ENCODE data around the gene IGSF23. TPM values are rescaled to one million over a fixed set of nuclear protein-coding genes. Genes with fewer than 3 reads are reported as not detected.

IGSF23 gene
- total RNA-seq, result not detected

GRCh38 chr19:44613295-44614178 is at the start of gene IGSF23:
TSS of gene IGSF23 (plus strand) at chr19:44613563. CDS start at chr19:44613646, 83 bp downstream.
- no peak for DNase-seq (ENCODE audit: low spot score)

DNA sequence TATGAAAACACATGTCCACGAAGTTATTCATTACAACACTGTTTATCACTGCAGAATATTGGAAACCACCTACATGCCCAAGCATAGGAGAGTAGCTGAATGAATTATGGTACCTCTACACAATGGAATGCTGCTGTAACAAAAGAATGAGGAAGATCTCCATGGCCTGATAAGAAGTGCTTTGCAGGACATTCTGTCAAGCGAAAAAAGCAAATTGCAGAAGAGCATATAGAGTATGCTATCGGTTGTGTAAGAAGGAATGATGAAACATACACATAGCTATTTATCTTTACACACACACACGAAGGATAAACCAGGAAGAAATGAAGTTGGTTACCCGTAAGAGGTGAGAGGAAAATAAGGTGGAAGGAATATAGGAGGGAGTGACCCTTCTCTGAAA is 46.4 kb upstream of the IGSF23 start:
- DNase-seq (ENCODE audit: low spot score), result no peak

DNA sequence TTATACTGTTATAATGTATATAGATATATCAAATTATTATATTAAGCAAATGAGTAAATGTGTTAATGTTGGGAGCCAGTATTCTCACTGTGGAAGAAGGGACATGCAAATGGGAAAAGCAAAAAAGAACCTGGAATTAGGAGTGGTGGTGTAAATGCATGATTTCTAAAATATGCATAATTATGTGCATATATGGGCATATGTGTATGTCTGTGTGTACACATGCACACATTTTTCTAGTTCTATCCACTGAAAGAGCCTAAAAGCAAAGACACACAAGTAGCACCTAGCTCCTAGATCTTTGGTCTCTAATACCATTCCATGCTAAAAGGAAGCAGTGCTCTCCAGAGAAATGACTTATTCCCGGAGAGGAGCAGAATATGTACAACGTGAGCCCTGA is 45.6 kb upstream of the IGSF23 start:
- DNase-seq (ENCODE audit: low spot score), result no peak

DNA sequence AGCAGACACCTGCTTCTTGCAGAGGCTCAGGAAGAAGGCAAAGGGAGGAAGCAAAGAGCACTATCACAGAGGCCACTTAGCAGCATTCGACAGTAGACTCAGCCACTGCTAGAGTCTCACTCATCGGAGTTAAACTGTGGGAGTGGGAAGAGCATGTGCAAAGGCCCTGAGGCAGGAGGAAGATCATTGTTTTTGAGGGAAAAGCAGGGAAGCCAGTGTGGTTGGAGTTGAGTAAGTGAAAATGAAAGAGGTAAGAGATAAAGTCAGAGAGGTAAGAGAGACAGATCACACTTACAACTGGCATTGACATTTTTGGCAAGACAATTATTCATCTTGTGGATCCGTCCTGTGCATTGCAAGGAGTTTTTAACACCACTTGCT is 42.8 kb upstream of the IGSF23 start:
- no peak for DNase-seq (ENCODE audit: low spot score)

GRCh38 chr19:44570984-44571684 is 42.2 kb upstream of the IGSF23 start:
- peak; percentile 79 for DNase-seq (ENCODE audit: low spot score)

DNA sequence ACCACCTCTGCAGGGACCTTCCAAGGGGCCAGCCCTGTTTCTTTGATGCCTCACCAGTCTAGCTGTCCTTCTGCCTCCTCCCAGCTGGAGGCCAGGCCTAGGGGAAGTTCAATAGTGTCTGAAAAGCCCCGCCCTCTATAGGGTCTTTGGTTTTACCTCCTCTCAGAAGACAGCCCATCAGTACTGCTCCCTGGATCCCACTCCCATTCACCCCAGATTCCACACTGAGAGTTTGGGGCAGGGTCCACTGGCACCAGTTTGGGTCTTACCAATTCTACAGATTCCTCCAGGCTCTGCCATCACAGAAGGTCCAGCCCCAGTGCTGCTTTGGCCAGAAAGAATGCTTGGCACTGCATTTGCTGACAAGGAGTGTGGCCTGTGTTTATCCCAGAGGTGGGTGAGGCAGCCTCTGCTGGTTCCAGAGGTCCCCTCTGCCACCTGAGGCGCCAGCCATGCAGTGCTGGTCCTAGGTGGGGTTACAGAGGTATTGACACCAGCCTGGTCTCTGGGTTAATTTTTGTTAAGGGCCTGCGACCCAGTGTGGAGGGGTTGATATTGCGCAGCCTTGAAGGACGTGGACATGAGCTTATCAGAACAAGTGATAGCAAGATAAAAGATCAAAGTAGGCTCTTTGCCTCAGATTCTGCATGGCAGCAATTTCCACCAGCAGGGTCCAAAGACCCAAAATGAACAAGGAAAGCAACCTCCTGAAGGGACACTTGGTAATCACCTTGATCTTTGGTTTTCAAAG is 41.4 kb upstream of the IGSF23 start:
- DNase-seq (ENCODE audit: low spot score), result no peak

DNA sequence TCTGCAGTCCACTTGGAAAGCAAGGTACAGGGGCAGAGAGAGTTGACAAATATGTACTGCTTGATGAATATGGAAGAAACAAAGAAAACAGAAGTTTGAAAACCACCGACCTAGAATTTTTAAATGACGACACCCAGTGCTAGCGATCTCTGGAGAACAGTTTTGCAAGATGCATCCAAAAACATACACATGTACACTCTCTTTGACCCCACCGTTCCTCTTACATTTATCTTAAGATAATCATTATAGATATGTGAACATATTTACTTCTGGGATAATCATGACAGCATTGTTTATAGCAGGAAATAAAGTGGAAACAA is 40.8 kb upstream of the IGSF23 start:
- DNase-seq (ENCODE audit: low spot score), result no peak

DNA sequence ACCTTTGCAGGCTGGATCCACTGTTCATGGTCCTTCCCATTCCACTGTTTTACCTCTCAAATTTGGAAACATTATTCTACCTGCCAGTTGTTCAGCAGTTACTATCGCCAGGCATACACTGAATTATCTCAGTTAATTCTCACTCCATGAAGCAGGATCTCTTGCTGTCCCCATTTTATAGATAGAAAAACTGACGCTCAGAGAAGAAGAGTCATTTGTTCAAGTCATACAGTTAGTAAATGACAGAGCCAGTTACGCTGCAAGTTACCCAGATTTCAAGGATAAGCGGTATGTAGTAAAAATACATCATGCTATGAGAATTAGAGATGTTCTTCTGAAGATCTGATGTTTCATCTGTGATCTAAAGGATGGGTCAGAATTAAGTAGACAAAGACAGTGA is 40.2 kb upstream of the IGSF23 start:
- no peak for DNase-seq (ENCODE audit: low spot score)

GRCh38 chr19:44573627-44574026 is 39.7 kb upstream of the IGSF23 start:
- DNase-seq (ENCODE audit: low spot score), result no peak

- no peak for DNase-seq (ENCODE audit: low spot score)
Measured at GRCh38 chr19:44574186-44574950, 39.0 kb upstream of the IGSF23 start.

DNA sequence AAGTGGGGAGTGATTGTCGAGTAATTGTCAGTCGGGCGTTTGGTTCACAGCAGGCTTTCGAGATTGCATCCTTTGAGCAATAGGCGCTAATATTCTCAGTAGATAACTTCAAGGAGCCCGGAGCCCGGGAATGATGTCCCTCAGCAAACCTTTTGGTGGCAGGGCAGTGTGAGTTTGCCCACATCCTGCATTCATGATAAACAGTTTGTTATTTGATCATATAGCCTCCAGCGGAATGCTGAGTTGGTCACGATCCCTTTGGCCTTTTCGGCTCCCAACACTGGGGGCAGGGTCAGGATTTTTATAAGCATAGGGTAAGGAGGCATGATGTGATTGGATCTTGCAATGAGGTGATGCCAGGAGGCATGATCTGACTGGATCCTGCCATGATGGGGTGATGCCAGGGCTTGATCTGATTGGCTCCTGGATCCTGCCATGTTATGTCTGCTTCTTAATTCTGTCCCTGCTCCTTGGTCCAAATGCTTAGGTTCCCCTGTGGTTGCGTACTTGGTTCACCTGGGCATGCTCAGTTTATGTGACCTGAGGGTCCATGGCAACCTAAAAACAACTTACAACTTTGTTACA is 38.2 kb upstream of the IGSF23 start:
- no peak for DNase-seq (ENCODE audit: low spot score)

- peak; percentile 30 for DNase-seq (ENCODE audit: low spot score)
Measured at GRCh38 chr19:44576843-44577565, 36.4 kb upstream of the IGSF23 start.

DNA sequence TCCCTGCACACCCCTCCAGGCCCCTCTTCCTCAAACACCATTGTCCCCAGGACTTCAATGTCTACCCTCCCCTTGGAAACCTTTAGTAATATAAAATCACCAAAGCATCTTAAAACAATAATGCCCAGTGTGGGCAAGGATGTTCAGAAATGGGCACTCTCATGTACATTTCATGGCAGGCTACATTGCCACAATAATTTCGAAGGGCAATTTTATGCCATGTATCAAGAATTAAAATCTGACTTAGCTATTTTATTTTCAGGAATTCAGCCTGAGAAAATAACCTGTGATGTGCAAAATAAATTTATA is 35.8 kb upstream of the IGSF23 start:
- DNase-seq (ENCODE audit: low spot score), result no peak

- no peak for DNase-seq (ENCODE audit: low spot score)
Measured at GRCh38 chr19:44579663-44580365, 33.5 kb upstream of the IGSF23 start.

DNA sequence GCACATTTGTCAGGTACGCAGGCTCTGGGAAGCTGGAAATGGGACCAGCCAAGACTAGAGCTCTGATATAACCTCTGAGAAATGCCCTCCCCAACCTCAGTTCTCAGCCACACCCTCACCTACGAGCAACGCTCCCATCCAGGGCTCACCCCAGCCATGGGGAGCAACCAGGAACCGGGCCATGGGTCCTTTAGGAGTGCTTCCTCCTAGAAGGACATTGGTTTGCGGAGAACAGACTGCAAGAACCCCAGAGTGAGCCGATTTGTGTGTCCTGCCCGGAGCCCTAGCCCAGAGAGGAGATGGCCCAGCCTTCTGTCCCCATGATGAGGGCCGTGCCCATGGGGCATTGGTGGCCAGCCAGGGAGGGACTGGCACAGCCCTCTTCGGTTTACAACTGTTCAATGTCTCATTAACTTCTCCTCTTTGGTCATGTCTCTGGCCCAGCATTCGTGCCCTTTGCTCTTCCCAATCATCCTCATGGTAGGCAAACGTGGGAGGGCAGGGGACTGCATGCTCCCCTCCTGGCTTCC is 32.9 kb upstream of the IGSF23 start:
- DNase-seq (ENCODE audit: low spot score), result no peak

DNA sequence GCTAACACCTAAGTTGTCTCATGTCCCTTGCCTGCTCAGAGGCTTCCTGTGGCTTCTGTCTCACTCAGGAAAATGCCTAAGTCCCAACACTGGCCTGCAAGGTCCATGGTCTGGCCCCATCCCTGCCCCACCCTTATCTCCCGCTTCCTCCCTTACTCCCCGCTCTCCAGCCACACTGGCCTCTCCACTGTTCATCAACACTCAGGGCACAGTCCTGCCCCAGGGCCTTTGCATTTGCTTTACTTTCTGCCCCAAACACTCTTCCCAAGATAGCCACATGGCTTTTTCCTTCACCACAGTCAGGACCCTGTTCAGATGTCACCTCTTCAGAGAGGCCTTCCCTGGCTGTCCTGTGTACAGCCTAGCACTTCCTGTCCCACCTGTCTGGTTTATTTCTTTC is 32.1 kb upstream of the IGSF23 start:
- DNase-seq (ENCODE audit: low spot score), result no peak

GRCh38 chr19:44582581-44583265 is 30.6 kb upstream of the IGSF23 start:
- DNase-seq (ENCODE audit: low spot score), result no peak

DNA sequence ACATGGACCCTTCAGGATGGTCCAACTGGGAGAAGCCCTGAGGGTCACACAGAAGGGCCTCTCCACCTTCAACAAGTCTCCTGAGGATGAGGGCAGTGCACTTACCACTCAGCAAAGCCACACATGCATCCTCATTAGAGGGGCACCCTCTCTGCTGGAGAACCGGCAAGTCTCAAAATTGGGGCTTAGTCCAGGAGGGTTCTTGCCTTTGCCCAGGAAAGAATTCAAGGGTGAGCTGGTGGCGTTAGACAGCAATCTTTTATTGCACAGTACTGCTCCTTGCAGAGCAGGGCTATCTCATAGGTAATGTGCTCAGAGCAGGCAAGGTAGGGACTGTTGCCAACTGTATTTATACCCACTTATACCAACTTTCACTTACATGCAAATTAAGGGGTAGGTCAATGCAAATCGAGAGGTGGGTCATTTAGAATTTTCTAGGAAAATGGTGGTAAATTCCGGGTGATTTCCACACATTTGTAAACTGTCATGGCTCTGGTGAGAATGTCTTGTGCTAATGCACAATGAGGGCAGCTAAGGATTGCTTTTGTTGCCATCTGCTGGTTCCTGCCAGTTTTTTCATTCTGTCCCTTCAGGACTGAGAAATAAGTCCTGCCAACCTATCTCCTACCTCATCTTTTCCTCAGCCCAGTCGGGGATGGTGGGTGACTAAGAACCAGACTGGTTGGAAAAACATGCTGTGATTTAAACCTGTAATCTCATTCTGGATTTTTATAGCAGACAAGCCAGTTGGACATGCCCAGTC is 27.8 kb upstream of the IGSF23 start:
- DNase-seq (ENCODE audit: low spot score), result no peak

All from mucosa of gallbladder (tissue), 1 donor.